HG03108 (cell line): Measurements from ENCODE around the gene GOLGA1.
"Not testable (repeated sequence)": the region's sequence is repeated elsewhere in the genome, so short reads cannot be mapped to it uniquely, and the experiment has no call there.

Experiments
- ATAC-seq: cut with Tn5 transposase; IDR thresholded peaks from one replicate; pipeline ENCODE4 v1.9.1; 2021; ENCODE audit warnings: moderate library complexity; ENCODE audit not compliant: unreplicated experiment

GOLGA1 gene

GRCh38 chr9:124861342-124862229 is 79.3 kb downstream of the GOLGA1 start, which contains the start of the genes ARPC5L and RPL35:
Gene ARPC5L, plus strand, starts transcription at chr9:124862130. Its CDS starts 7,161 bp downstream, at chr9:124869291.
Gene RPL35, minus strand, starts transcription at chr9:124861957. Its CDS starts 45 bp downstream, at chr9:124861912.
- ATAC-seq, result peak; percentile 86

GRCh38 chr9:124860582-124861341 is 80.1 kb downstream of the GOLGA1 start:
- no peak for ATAC-seq

GRCh38 chr9:124859803-124860581 is 80.9 kb downstream of the GOLGA1 start:
- no peak for ATAC-seq

- no peak for ATAC-seq
Measured at GRCh38 chr9:124858330-124859046, 82.4 kb downstream of the GOLGA1 start.

GRCh38 chr9:124857533-124858162 is 83.2 kb downstream of the GOLGA1 start:
- ATAC-seq, result no peak

- no peak for ATAC-seq
Measured at GRCh38 chr9:124855944-124856765, 84.7 kb downstream of the GOLGA1 start.

GRCh38 chr9:124855566-124855943 is 85.3 kb downstream of the GOLGA1 start:
- no peak for ATAC-seq

- no peak for ATAC-seq
Measured at GRCh38 chr9:124854822-124855221, 86.1 kb downstream of the GOLGA1 start.

GRCh38 chr9:124854161-124854560 is 86.7 kb downstream of the GOLGA1 start:
- no peak for ATAC-seq

- ATAC-seq, result no peak
Measured at GRCh38 chr9:124853605-124854143, 87.2 kb downstream of the GOLGA1 start.

GRCh38 chr9:124852829-124853531 is 87.9 kb downstream of the GOLGA1 start, which contains the start of gene WDR38:
Gene WDR38, plus strand, starts transcription at chr9:124853460. Its CDS starts 72 bp downstream, at chr9:124853532.
- ATAC-seq, result peak; percentile 70

GRCh38 chr9:124852121-124852828 is 88.6 kb downstream of the GOLGA1 start:
- no peak for ATAC-seq

GRCh38 chr9:124849801-124850200 is 91.1 kb downstream of the GOLGA1 start:
- no peak for ATAC-seq

- no peak for ATAC-seq
Measured at GRCh38 chr9:124846969-124847368, 93.9 kb downstream of the GOLGA1 start.

GRCh38 chr9:124846467-124846866 is 94.4 kb downstream of the GOLGA1 start:
- not testable (repeated sequence) for ATAC-seq

- no peak for ATAC-seq
Measured at GRCh38 chr9:124844291-124844690, 96.6 kb downstream of the GOLGA1 start.

GRCh38 chr9:124843456-124844034 is 97.3 kb downstream of the GOLGA1 start:
- no peak for ATAC-seq
